Panc1 (cell line): ENCODE measurements around the gene SULF2. TPM values are rescaled to one million over a fixed set of nuclear protein-coding genes. Genes with fewer than 3 reads are reported as not detected.

Experiments
- ATAC-seq: fragments of 200-7000 bp; cut with Tn5 transposase; 2 replicates; pipeline ENCODE4 v1.9.1; 2020; ENCODE audit warnings: mild to moderate bottlenecking, moderate library complexity
- BruUV-seq: library from RNA; stranded (reverse); fragments of 400-500 nt; replicated peaks from 2 replicates; lab custom pipeline; 2021; lab: Mats Ljungman, UMichigan
- CTCF ChIA-PET: fragments of 300-600 bp; sonication (Branson Sonifier 250); formaldehyde crosslinking; loops from one replicate; lab custom pipeline; 2022; ENCODE audit warnings: antibody characterized with exemption; lab: Charles Lee
- POLR2A ChIA-PET: fragments of 300-600 bp; sonication (Branson Sonifier 250); formaldehyde crosslinking; loops from one replicate; lab custom pipeline; 2022; ENCODE audit warnings: antibody characterized with exemption; lab: Charles Lee
- DNase-seq: peaks from one replicate; pipeline ENCODE4 v3.0.0-alpha.2; 2010; ENCODE audit warnings: low read depth, low spot score
- H3K27ac ChIP-seq: 2 replicates; pipeline ENCODE4 v1.5.1; 2011; ENCODE audit warnings: mild to moderate bottlenecking, low read length, inconsistent platforms
- H3K27me3 ChIP-seq: fragments of 200-500 bp; sonication (Bioruptor generic); 2 replicates; pipeline ENCODE4 v1.6.0; 2014; ENCODE audit warnings: low read length, inconsistent platforms; ENCODE audit not compliant: control insufficient read depth, insufficient read depth
- H3K36me3 ChIP-seq: fragments of 200-500 bp; sonication (Bioruptor generic); 2 replicates; pipeline ENCODE4 v1.5.1; 2014; ENCODE audit warnings: inconsistent platforms, mild to moderate bottlenecking, low read length, moderate library complexity; ENCODE audit not compliant: control insufficient read depth, insufficient read depth
- H3K4me1 ChIP-seq: 2 replicates; pipeline ENCODE4 v1.5.1; 2011; ENCODE audit warnings: inconsistent platforms, mild to moderate bottlenecking, low read length, moderate library complexity; ENCODE audit not compliant: control insufficient read depth, insufficient read depth
- H3K4me3 ChIP-seq, 2 experiments: 2 replicates each; pipeline ENCODE4 v1.5.1; 2011 to 2012; ENCODE audit warnings: low read depth in 2 of 2, low read length in 2 of 2, mild to moderate bottlenecking in 2 of 2, inconsistent platforms in 1 of 2, moderate library complexity in 1 of 2
- H3K9me3 ChIP-seq: fragments of 200-500 bp; sonication (Bioruptor generic); 2 replicates; pipeline ENCODE4 v1.5.1; 2014; ENCODE audit warnings: low read depth, mild to moderate bottlenecking, inconsistent platforms, low read length, moderate library complexity; ENCODE audit not compliant: control insufficient read depth, insufficient read depth
- CTCF ChIP-seq: fragments of 450-650 bp; IDR thresholded peaks from 2 replicates; pipeline ENCODE4 v1.5.1; 2017; ENCODE audit warnings: mild to moderate bottlenecking
- POLR2AphosphoS5 ChIP-seq: IDR thresholded peaks from 2 replicates; pipeline ENCODE4 v1.6.1; 2012; ENCODE audit warnings: mild to moderate bottlenecking, low read depth, low read length, moderate library complexity
- SIN3A ChIP-seq: IDR thresholded peaks from 2 replicates; pipeline ENCODE4 v1.6.1; 2012; ENCODE audit warnings: low read depth, mild to moderate bottlenecking, low read length, moderate library complexity, borderline replicate concordance; ENCODE audit not compliant: insufficient read depth
- TCF7L2 ChIP-seq: IDR thresholded peaks from 2 replicates; pipeline ENCODE4 v1.6.1; 2011; ENCODE audit warnings: mild to moderate bottlenecking, low read depth, low read length, inconsistent platforms
- in situ Hi-C: cut with HindIII; loops from 2 replicates; pipeline ENCODE4 v1.10.0; 2016; ENCODE audit warnings: low sequenced_read_pairs, low pct_unique_long_range_greater_than_20kb
- intact Hi-C: fragments of 100-400 bp; cut with micrococcal nuclease; formaldehyde crosslinking; loops from one replicate; pipeline ENCODE4 v1.10.0; 2022; ENCODE audit not compliant: unreplicated experiment
- total RNA-seq: library from RNA; stranded (reverse); gene quantifications from one replicate; pipeline ENCODE4 v1.2.1, GENCODE V29; 2021; ENCODE audit not compliant: unreplicated experiment
- TF ChIP-seq, protein P1 (sequence below), 2 experiments: IDR thresholded peaks; 2 replicates each; pipeline ENCODE4 v1.6.1; 2011 to 2012; ENCODE audit warnings: low read depth in 2 of 2, control low read depth in 1 of 2, low read length in 1 of 2, mild to moderate bottlenecking in 1 of 2, moderate library complexity in 1 of 2; ENCODE audit not compliant: insufficient read depth in 1 of 2

The SULF2 gene
- total RNA-seq, 1 experiment from 2014 or later = 1.4 TPM

- intact Hi-C loops (no loop called here), in situ Hi-C loops (no loop called here)
- no peak overlapping the region for H3K27ac ChIP-seq
- ChIA-PET POLR2A (no interaction called here), CTCF (interaction anchor here (0.6 kb wide), 1 partner anchor 10 kb away, joined by 3 read pairs; no protein-coding TSS in a partner anchor)
- no peak overlapping the region for H3K4me3 ChIP-seq
- DNase-seq (no peak), ATAC-seq (no peak)
- TF ChIP-seq CTCF = no peak
- TF ChIP-seq SIN3A = no peak
- TF ChIP-seq TCF7L2 = no peak
- no peak for TF ChIP-seq POLR2AphosphoS5
- TF ChIP-seq, protein P1, sequence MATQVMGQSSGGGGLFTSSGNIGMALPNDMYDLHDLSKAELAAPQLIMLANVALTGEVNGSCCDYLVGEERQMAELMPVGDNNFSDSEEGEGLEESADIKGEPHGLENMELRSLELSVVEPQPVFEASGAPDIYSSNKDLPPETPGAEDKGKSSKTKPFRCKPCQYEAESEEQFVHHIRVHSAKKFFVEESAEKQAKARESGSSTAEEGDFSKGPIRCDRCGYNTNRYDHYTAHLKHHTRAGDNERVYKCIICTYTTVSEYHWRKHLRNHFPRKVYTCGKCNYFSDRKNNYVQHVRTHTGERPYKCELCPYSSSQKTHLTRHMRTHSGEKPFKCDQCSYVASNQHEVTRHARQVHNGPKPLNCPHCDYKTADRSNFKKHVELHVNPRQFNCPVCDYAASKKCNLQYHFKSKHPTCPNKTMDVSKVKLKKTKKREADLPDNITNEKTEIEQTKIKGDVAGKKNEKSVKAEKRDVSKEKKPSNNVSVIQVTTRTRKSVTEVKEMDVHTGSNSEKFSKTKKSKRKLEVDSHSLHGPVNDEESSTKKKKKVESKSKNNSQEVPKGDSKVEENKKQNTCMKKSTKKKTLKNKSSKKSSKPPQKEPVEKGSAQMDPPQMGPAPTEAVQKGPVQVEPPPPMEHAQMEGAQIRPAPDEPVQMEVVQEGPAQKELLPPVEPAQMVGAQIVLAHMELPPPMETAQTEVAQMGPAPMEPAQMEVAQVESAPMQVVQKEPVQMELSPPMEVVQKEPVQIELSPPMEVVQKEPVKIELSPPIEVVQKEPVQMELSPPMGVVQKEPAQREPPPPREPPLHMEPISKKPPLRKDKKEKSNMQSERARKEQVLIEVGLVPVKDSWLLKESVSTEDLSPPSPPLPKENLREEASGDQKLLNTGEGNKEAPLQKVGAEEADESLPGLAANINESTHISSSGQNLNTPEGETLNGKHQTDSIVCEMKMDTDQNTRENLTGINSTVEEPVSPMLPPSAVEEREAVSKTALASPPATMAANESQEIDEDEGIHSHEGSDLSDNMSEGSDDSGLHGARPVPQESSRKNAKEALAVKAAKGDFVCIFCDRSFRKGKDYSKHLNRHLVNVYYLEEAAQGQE (IDR thresholded peaks at IDR 0.05; ENCODE audit: insufficient read depth in 1 of 2, low read depth in 2 of 2, low read length in 1 of 2) = no peak
- no TSS peak for BruUV-seq
- no peaks in the 10 kb centered on the region for H3K27me3 ChIP-seq
- no peaks in the 10 kb centered on the region for H3K36me3 ChIP-seq
- H3K9me3 ChIP-seq = no peaks in the 10 kb centered on the region
- H3K4me1 ChIP-seq = peaks cover 5% of the 10 kb centered on the region; the same call in 1 of the 2 replicates
These were observed 174.4 kb downstream of the SULF2 start for GRCh38 chr20:47610945-47611250.

- BruUV-seq = no TSS peak
- Histone ChIP-seq H3K9me3 (no peaks in the 10 kb centered on the region), H3K36me3 (no peaks in the 10 kb centered on the region), H3K4me3 (no peak overlapping the region), H3K27me3 (no peaks in the 10 kb centered on the region), H3K27ac (no peak overlapping the region), H3K4me1 (peaks cover 6% of the 10 kb centered on the region; the same call in 1 of the 2 replicates)
- TF ChIP-seq, protein P1 (IDR thresholded peaks at IDR 0.05; ENCODE audit: insufficient read depth in 1 of 2, low read depth in 2 of 2, low read length in 1 of 2) = no peak
- TF ChIP-seq SIN3A = no peak
- TF ChIP-seq POLR2AphosphoS5 = no peak
- TF ChIP-seq TCF7L2 = no peak
- no peak for TF ChIP-seq CTCF
- ChIA-PET CTCF (interaction anchor here (0.6 kb wide), 1 partner anchor 11 kb away, joined by 3 read pairs; no protein-coding TSS in a partner anchor), POLR2A (no interaction called here)
- ATAC-seq (peak; percentile 87), DNase-seq (peak; percentile 79)
- intact Hi-C loops = no loop called here
- in situ Hi-C loops = no loop called here
These were observed 174.9 kb downstream of the SULF2 start for GRCh38 chr20:47610247-47610944.
